HG03108 (cell line): ENCODE data around the gene SHANK1.

ENCODE experiments used
- ATAC-seq: cut with Tn5 transposase; IDR thresholded peaks from one replicate; pipeline ENCODE4 v1.9.1; 2021; ENCODE audit warnings: moderate library complexity; ENCODE audit not compliant: unreplicated experiment

The SHANK1 gene

GRCh38 chr19:50662651-50663481 lies 56.7 kb downstream of the SHANK1 start:
- ATAC-seq: no peak

GRCh38 chr19:50661766-50662650 lies 57.6 kb downstream of the SHANK1 start:
- no peak for ATAC-seq

DNA sequence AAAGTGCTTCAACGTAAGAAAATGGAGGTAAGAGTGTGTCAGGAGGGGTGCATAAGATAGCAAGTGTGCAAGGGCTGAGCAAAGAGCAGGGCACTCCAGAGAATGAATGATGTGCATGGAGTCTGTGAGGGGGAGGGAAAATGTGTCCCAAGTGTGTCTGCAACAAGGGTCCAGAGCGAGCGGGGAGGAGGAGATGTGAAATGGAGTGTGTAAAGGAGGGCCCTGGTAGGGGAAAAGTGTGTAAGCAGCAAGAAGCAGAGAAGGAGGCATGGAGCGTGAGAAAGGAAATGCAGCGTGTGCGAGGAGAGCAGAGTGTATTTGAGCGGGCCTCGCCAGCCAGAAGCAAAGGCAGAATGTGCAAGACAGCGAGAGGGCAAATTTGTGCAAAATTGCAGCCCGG lies 58.6 kb downstream of the SHANK1 start:
- no peak for ATAC-seq

- no peak for ATAC-seq
These were observed 59.6 kb downstream of the SHANK1 start for GRCh38 chr19:50660088-50660366.

- no peak for ATAC-seq
These were observed 60.1 kb downstream of the SHANK1 start for GRCh38 chr19:50659318-50660087.

DNA sequence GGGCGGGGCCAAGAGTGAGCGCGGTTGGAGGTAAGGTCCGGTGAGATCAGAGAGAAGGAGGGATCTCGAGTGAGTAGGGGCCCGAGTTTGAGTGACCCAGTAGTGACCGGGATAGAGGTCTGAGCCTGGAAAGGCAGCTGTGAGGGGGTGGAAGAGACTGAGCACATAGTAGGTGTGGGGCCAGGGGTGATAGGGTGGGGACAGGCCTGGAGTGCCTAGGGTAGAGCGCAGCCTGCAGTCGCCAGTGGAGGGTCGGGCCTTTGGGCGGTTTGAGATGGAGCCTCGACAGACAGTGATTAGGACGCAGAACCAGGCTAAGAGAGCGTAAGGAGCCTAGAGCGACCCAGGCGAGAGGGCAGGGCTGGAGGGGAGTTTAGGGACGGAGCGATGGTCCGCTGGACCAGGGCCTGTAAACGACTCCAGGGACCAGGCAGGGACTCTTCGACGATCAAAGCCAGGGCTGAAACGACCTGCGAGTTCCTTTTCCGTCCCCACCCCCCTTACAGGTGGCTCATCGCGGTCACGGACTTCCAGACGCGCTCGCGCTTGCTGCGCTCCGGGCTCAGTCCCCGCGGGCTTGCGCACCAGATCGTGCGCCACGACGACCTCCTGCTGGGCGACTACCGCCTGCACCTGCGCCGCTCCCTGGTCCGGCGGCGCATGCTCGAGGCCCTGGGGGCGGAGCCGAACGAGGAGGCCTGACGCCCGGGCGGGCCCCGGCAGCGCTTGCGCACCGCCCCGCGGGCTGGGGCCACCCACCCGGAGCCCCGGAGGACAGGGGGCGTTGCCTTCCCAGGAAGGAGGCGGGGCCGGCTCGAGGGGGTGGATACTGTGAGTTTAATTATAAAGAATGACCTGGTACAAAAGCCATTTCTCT lies 60.9 kb downstream of the SHANK1 start:
- ATAC-seq: no peak

GRCh38 chr19:50657712-50658440 lies 61.7 kb downstream of the SHANK1 start:
- ATAC-seq: no peak

DNA sequence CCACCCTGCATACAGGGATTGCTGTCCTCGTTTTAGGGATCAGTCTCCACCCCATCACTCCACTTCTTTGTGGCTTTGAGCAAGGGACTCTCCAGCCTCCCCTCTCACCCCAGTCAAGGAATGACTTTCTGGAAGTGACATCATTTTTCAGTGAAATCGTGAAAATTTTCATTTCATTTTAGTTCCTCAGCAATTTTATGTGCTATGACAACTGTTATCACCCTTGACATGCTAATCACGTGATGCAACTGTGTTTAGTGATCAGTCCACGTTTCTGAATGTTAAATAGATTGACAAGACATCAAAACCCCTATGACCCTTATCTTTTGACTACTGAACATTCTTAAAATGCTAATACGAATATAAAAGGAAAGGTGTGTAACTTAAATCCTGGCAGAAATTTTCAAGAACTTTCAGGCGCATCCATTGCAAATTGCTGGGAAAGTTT lies 62.4 kb downstream of the SHANK1 start:
- ATAC-seq: no peak

DNA sequence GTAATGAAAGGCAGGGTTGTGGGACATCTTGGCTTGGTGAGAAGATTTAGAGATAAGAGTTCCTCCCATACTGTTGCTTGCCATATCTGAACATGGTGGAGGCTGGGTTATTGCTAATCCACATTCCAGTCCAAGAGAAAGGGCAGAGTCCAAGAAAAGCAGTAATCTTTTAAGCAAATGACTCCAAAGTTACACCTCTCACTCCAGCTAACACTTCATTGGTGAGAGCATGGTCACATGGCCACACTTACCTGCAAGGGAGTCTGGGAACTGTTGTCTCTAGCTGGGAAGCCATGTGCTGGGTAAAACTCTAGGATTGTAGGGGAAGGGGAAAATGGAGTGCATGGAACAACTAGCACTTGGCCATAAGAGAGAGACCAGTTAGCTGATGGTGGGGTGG lies 64.7 kb downstream of the SHANK1 start:
- no peak for ATAC-seq

DNA sequence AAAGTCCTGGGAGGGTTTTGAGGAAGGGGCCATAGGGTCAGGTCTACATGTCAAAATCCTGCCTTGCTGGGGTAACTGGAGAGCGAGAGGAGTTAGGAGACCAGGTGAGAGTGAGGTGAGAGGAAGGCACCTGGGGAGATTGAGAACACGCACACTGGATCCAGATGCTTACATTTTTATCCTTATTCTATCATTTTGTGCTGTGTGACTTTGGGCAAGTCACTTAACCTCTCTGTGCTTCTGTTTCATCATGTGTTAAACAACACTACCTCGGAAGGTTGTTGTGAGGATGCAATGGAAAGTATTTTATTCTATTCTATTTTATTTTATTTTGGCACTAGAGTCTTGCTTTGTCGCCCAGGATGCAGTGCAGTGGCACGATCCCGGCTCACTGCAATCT lies 66.9 kb downstream of the SHANK1 start:
- ATAC-seq: no peak

- ATAC-seq: no peak
These were observed 68.4 kb downstream of the SHANK1 start for GRCh38 chr19:50651174-50651573.

- no peak for ATAC-seq
These were observed 69.9 kb downstream of the SHANK1 start, which contains the start of gene C19orf81 for GRCh38 chr19:50649433-50650391. TSS of gene C19orf81 (plus strand) at chr19:50649445. CDS start at chr19:50649445, 0 bp downstream.

DNA sequence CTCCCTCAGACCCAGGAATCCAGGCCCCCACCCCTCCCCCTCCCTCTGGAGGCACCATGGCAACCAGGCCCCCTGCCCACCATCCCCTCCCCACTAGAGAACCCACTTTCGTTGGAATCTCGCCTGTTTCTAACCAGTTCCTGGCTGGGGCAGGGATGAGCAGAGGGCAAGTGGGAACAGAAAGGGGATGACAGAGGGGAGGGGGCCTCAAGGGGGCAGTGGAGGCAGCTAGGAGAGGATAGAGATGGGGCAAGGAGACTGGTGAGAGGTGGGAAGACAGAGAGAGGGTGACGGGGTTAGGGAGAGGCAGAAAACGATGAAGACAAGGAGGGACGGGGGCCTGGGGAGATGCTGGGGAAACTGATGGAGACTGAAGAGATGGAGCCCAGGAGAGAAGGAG lies 70.9 kb downstream of the SHANK1 start:
- no peak for ATAC-seq

- no peak for ATAC-seq
These were observed 71.6 kb downstream of the SHANK1 start for GRCh38 chr19:50647879-50648615.

DNA sequence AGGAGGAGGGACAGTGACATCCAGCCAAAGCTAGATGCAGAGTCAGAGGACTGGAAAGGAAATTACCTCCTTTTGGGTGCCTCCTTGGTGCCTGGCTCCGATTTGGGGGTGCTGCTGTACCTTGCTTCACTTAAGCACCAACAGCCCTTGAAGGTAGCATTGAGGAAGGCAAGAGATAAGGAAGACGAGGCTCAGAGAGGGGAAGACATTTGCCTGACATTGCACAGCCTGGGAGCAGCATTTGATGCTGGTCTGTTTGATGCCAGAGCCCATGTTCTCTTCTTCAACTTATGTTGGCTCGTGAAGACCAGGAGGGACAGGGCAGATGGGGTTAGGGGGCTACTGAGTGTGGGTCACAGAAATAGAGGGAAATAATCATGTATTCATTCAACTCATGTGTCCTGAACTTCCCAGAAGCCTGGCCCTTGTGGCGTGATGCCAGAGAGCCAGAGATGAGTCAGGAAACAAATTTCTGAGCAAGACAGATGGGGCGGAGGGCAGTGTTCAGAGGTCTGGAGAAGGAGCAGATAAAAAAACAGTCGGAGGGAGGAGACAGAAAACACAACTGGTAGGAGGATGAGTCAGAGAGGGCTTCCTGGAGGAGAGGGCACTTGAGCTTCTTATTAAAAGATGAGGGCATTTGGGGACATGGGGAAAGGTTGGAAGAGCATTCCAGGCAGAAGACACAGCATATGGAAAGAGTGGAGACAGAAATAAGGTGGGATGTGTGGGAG lies 73.4 kb downstream of the SHANK1 start:
- no peak for ATAC-seq

- no peak for ATAC-seq
These were observed 74.5 kb downstream of the SHANK1 start for GRCh38 chr19:50645107-50645506.

DNA sequence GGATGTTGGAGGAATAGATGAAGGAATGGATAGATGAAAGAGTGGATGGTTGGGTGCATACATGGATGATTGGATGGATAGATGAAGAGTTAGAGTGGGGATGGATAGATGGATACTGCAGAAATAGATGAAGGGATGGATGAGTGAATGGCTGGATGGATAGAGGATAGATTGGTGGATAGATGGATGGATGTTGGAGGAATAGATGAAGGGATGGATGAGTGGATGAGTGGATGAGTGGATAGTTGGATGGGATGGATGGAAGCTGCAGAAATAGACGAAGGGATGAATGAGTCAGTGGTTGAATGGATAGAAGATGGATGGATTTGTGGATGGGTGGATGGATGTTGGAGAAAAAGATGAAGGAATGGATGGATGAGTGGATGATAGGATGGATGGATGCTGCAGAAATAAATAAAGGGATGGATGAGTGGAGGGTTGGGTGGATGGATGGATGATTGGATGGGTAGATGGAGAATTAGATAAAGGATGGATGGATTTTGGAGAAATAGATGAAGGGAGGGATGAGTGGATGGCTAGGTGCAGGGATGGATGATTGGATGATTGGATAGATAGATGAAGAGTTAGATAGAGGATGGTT lies 75.2 kb downstream of the SHANK1 start:
- ATAC-seq: no peak
